Measurements from ENCODE around the gene TTC39A.

GRCh38 chr1:51238034-51238403 lies 92.3 kb downstream of the TTC39A start:
- TF ChIP-seq CTCF (IDR thresholded peaks at IDR 0.05; ENCODE audit: low read depth, low read length), result no peak
- TF ChIP-seq POLR2A (IDR thresholded peaks at IDR 0.05; ENCODE audit: extremely low read depth, insufficient read length), result no peak

All from NB4 (cell line).